Mesendoderm (in vitro differentiated cells): Measurements from ENCODE around the gene ICA1L.
"Not testable (repeated sequence)": the region's sequence is repeated elsewhere in the genome, so short reads cannot be mapped to it uniquely, and the experiment has no call there.

Experiments
- DNase-seq: peaks from one replicate; pipeline ENCODE4 v3.0.0; 2013
- H2AK5ac ChIP-seq: 2 replicates; pipeline ENCODE4 v1.6.1; 2013; ENCODE audit warnings: low read length, inconsistent platforms
- H2BK120ac ChIP-seq: 2 replicates; pipeline ENCODE4 v1.6.1; 2013; ENCODE audit warnings: low read depth, mild to moderate bottlenecking, low read length, moderate library complexity, mixed read lengths
- H2BK15ac ChIP-seq: replicated peaks from 2 replicates; pipeline ENCODE4 v1.6.1; 2013; ENCODE audit warnings: low read depth, mild to moderate bottlenecking, moderate library complexity
- H2BK5ac ChIP-seq: 2 replicates; pipeline ENCODE4 v1.6.1; 2013; ENCODE audit warnings: low read length, inconsistent platforms
- H3K18ac ChIP-seq: 2 replicates; pipeline ENCODE4 v1.6.1; 2013; ENCODE audit warnings: mild to moderate bottlenecking, low read length, mixed read lengths
- H3K23ac ChIP-seq: one replicate; pipeline ENCODE4 v1.6.1; 2013; ENCODE audit warnings: low read length
- H3K27ac ChIP-seq: 2 replicates; pipeline ENCODE4 v1.5.1; 2013; ENCODE audit warnings: low read depth, mild to moderate bottlenecking, inconsistent platforms, low read length, moderate library complexity
- H3K27me3 ChIP-seq: 2 replicates; pipeline ENCODE4 v1.6.1; 2013; ENCODE audit warnings: low read length, control low read depth, mild to moderate bottlenecking, inconsistent platforms; ENCODE audit not compliant: insufficient read depth, poor library complexity
- H3K36me3 ChIP-seq: 2 replicates; pipeline ENCODE4 v1.6.1; 2013; ENCODE audit warnings: low read length, inconsistent platforms; ENCODE audit not compliant: control insufficient read depth, insufficient read depth
- H3K4ac ChIP-seq: one replicate; pipeline ENCODE4 v1.6.1; 2013; ENCODE audit warnings: low read depth, mild to moderate bottlenecking, low read length, moderate library complexity
- H3K4me1 ChIP-seq: 2 replicates; pipeline ENCODE4 v1.6.1; 2013; ENCODE audit warnings: low read depth, low read length, inconsistent platforms; ENCODE audit not compliant: control insufficient read depth
- H3K4me2 ChIP-seq: 2 replicates; pipeline ENCODE4 v1.6.1; 2013; ENCODE audit warnings: low read length
- H3K4me3 ChIP-seq: 2 replicates; pipeline ENCODE4 v1.5.1; 2013; ENCODE audit warnings: mild to moderate bottlenecking, low read length
- H3K56ac ChIP-seq: one replicate; pipeline ENCODE4 v1.6.1; 2013; ENCODE audit warnings: low read length
- H3K79me1 ChIP-seq: 2 replicates; pipeline ENCODE4 v1.6.1; 2013; ENCODE audit warnings: low read length, inconsistent platforms
- H3K79me2 ChIP-seq: 2 replicates; pipeline ENCODE4 v1.6.1; 2013; ENCODE audit warnings: mild to moderate bottlenecking, low read length; ENCODE audit not compliant: control insufficient read depth, insufficient read depth
- H3K9ac ChIP-seq: 2 replicates; pipeline ENCODE4 v1.6.1; 2013; ENCODE audit warnings: low read length, inconsistent platforms
- H4K5ac ChIP-seq: one replicate; pipeline ENCODE4 v1.6.1; 2013; ENCODE audit warnings: low read length
- H4K8ac ChIP-seq: one replicate; pipeline ENCODE4 v1.6.1; 2013; ENCODE audit warnings: low read depth, mild to moderate bottlenecking, control low read depth, low read length, moderate library complexity
- WGBS: extraction: QIAGEN DNeasy Blood & Tissue Kit; methylation state at CpG from one replicate; pipeline ENCODE4 v1.1.7; 2013; ENCODE audit warnings: low lambda C conversion rate, missing lambda C conversion rate; ENCODE audit not compliant: insufficient coverage; ENCODE audit errors: extremely low coverage; 5-methylcytosine and 5-hydroxymethylcytosine counted together

Gene ICA1L

DNA sequence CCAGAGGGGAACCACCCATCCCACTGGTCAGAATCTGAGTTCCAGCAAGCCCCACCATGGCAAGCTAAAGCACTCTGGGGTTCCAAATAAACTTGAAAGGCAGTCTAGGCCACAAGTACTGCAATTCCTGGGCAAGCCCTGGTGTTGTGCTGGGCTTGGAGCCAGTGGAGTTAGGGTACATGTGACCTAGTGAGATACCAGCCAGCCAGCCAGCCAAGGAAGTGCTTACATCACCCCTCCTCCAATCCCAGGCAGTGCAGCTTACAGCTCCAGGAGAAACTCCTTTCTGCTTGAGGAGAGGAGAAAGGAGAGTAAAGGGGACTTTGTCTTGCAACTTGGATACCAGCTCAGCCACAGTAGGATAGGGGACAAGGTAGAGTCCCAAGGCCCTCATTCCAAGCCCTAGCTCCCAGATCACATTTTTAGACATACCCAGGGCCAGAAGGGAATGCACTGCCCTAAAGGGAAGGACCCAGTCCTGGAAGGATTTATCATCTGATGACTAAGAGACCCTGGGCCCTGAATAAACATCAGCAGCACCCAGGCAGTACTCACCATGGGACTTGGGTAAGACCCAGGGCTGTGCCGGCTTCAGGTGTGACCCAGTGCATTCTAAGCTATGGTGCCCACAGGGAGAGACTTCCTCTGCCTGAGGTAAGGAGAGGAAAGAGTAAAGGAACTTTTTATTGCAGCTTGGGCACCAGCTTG, 64.0 kb downstream of the ICA1L start:
- not testable (repeated sequence) for H3K27ac ChIP-seq
- WGBS, result no CpG with 5 or more reads among the region's 1 CpG
- DNase-seq, result peak; percentile 35

DNA sequence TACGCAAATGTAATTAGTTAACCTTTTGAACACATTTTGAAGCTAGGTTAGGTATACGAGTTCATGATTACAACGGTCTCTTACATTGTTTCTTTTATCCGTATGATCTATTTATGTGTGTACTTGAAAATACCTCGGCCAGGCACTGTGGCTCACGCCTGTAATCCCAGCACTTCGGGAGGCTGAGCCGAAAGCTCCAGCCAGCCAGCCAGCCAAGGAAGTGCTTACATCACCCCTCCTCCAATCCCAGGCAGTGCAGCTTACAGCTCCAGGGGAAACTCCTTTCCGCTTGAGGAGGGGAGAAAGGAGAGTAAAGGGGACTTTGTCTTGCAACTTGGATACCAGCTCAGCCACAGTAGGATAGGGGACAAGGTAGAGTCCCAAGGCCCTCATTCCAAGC, 65.7 kb downstream of the ICA1L start:
- not testable (repeated sequence) for H2AK5ac ChIP-seq, H3K4me2 ChIP-seq, H3K56ac ChIP-seq, H3K4me3 ChIP-seq, H3K27ac ChIP-seq, H3K9ac ChIP-seq, H3K23ac ChIP-seq, H4K5ac ChIP-seq, H3K18ac ChIP-seq, H4K8ac ChIP-seq, H3K4me1 ChIP-seq, H3K27me3 ChIP-seq, H3K4ac ChIP-seq, H3K36me3 ChIP-seq, H3K79me2 ChIP-seq, H2BK120ac ChIP-seq, H2BK5ac ChIP-seq, H2BK15ac ChIP-seq, H3K79me1 ChIP-seq
- no CpG with 5 or more reads among the region's 9 CpGs for WGBS
- peak; percentile 85 for DNase-seq

More for the DNA sequence above, 64.0 kb downstream of the ICA1L start:
- not testable (repeated sequence) for H3K36me3 ChIP-seq, H3K18ac ChIP-seq, H2BK120ac ChIP-seq, H3K9ac ChIP-seq, H3K4me2 ChIP-seq, H4K5ac ChIP-seq, H3K79me1 ChIP-seq, H2BK15ac ChIP-seq, H3K79me2 ChIP-seq, H3K4me3 ChIP-seq, H2AK5ac ChIP-seq, H3K4ac ChIP-seq, H3K4me1 ChIP-seq, H4K8ac ChIP-seq, H3K27me3 ChIP-seq, H3K56ac ChIP-seq, H2BK5ac ChIP-seq, H3K23ac ChIP-seq

DNA sequence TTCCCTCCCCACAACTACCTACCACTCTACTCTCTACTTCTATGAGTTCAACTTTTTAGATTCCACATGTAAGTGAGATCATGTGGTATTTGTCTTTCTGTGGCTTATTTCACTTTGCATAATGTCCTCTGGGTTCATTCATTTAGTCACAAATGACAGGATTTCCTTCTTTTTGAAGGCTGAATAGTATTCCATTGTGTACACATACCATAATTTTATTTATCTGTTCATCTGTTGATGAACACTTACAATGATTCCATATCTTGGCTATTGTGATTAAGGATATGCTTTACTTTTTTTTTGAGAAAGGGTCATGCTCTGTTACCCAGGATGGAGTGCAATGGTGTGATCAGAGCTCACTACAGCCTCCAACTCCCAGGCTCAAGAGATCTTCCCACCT, 73.6 kb downstream of the ICA1L start:
- no peak overlapping the region for H2AK5ac ChIP-seq
- no peak overlapping the region for H3K18ac ChIP-seq
- no peak overlapping the region for H3K56ac ChIP-seq
- no peak overlapping the region for H3K4me2 ChIP-seq
- H3K4me3 ChIP-seq, result no peak overlapping the region
- H3K4ac ChIP-seq, result no peak overlapping the region
- no peaks in the 10 kb centered on the region for H3K4me1 ChIP-seq
- no peaks in the 10 kb centered on the region for H3K79me2 ChIP-seq
- DNase-seq, result no peak
- no peaks in the 10 kb centered on the region for H3K27me3 ChIP-seq
- H3K9ac ChIP-seq, result no peak overlapping the region
- no peak overlapping the region for H2BK120ac ChIP-seq
- H4K8ac ChIP-seq, result no peak overlapping the region
- H3K36me3 ChIP-seq, result no peaks in the 10 kb centered on the region
- no peak overlapping the region for H2BK15ac ChIP-seq
- no peak overlapping the region for H2BK5ac ChIP-seq
- no peak overlapping the region for H3K27ac ChIP-seq
- no peak overlapping the region for H4K5ac ChIP-seq
- no peaks in the 10 kb centered on the region for H3K79me1 ChIP-seq
- no peak overlapping the region for H3K23ac ChIP-seq

- Histone ChIP-seq H4K8ac (no peak overlapping the region), H3K79me2 (no peaks in the 10 kb centered on the region), H3K9ac (no peak overlapping the region), H2BK5ac (no peak overlapping the region), H3K4ac (no peak overlapping the region), H2BK120ac (no peak overlapping the region), H2AK5ac (no peak overlapping the region), H3K4me2 (no peak overlapping the region), H4K5ac (no peak overlapping the region), H3K4me3 (no peak overlapping the region), H3K18ac (no peak overlapping the region), H3K27me3 (no peaks in the 10 kb centered on the region), H3K79me1 (no peaks in the 10 kb centered on the region), H3K36me3 (no peaks in the 10 kb centered on the region), H3K56ac (no peak overlapping the region), H3K23ac (no peak overlapping the region), H3K4me1 (no peaks in the 10 kb centered on the region), H3K27ac (no peak overlapping the region), H2BK15ac (no peak overlapping the region)
- DNase-seq, result peak; percentile 53
- WGBS, result no CpG with 5 or more reads among the region's 2 CpGs
These were observed 80.9 kb downstream of the ICA1L start for GRCh38 chr2:202790676-202791075.

DNA sequence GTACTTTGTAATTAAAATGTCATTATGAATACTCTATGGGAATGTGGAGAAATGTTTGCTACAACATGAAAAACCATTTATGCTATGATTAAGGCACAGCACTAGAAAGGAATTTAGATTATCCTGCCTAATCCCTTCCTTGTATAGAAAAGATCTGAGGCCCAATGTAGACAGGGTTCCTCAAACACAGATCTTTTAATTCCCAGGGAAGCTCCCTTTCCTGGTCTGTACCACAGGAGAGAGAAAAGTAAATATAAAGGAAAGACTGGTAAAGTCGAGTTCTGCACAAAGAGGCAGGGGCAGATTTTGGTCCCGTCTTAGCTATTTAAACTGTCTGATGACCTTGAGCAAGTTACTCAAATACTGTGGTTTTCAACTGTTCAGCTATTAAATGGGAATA, 84.7 kb downstream of the ICA1L start:
- no peak overlapping the region for H3K27ac ChIP-seq
- WGBS, result no CpG with 5 or more reads among the region's 2 CpGs

GRCh38 chr2:202782940-202783558, 88.5 kb downstream of the ICA1L start:
- Histone ChIP-seq H4K8ac (no peak overlapping the region), H3K79me1 (no peaks in the 10 kb centered on the region), H2AK5ac (no peak overlapping the region), H3K27me3 (no peaks in the 10 kb centered on the region), H3K23ac (no peak overlapping the region), H3K36me3 (no peaks in the 10 kb centered on the region), H2BK5ac (no peak overlapping the region), H3K4me1 (no peaks in the 10 kb centered on the region), H2BK15ac (no peak overlapping the region), H3K4me3 (no peak overlapping the region), H3K56ac (no peak overlapping the region), H3K79me2 (no peaks in the 10 kb centered on the region), H4K5ac (no peak overlapping the region), H3K9ac (no peak overlapping the region), H3K18ac (no peak overlapping the region), H2BK120ac (no peak overlapping the region), H3K4ac (no peak overlapping the region), H3K27ac (no peak overlapping the region), H3K4me2 (no peak overlapping the region)
- DNase-seq, result no peak
- WGBS, result no CpG with 5 or more reads among the region's 3 CpGs

More for the DNA sequence above, 84.7 kb downstream of the ICA1L start:
- H3K4me1 ChIP-seq, result no peaks in the 10 kb centered on the region
- no peak overlapping the region for H2BK15ac ChIP-seq
- no peak overlapping the region for H3K4me3 ChIP-seq
- no peaks in the 10 kb centered on the region for H3K36me3 ChIP-seq
- H3K4me2 ChIP-seq, result no peak overlapping the region
- H3K18ac ChIP-seq, result no peak overlapping the region
- no peaks in the 10 kb centered on the region for H3K27me3 ChIP-seq
- no peak overlapping the region for H3K56ac ChIP-seq
- no peak overlapping the region for H3K23ac ChIP-seq
- no peak for DNase-seq
- H4K5ac ChIP-seq, result no peak overlapping the region
- H3K79me2 ChIP-seq, result no peaks in the 10 kb centered on the region
- no peak overlapping the region for H4K8ac ChIP-seq
- H2BK120ac ChIP-seq, result no peak overlapping the region
- no peak overlapping the region for H2AK5ac ChIP-seq
- H3K4ac ChIP-seq, result no peak overlapping the region
- H2BK5ac ChIP-seq, result no peak overlapping the region
- H3K79me1 ChIP-seq, result no peaks in the 10 kb centered on the region
- no peak overlapping the region for H3K9ac ChIP-seq
